Measurements from ENCODE around the gene CDK6. TPM values are rescaled to one million over a fixed set of nuclear protein-coding genes. Genes with fewer than 3 reads are reported as not detected.

CDK6 gene
- total and polyA plus RNA-seq, 2 of the 8 experiments (the other 6 are each of a cell fraction or from before 2014, with no cell fraction given), result 5.9 to 18.9 TPM

GRCh38 chr7:92843781-92844180, 7.4 kb upstream of the CDK6 start:
- Histone ChIP-seq H2BK15ac (ENCODE audit: low read length) (no peak overlapping the region), H3K4ac (replicated peaks; ENCODE audit: insufficient read length, low read depth, low read length) (no peak overlapping the region), H3K27me3 (replicated peaks in 1 of 4; ENCODE audit: control insufficient read depth in 3 of 4, extremely low read depth in 1 of 4, insufficient read depth in 3 of 4, low read length in 3 of 4) (peaks cover 0 to 3% (median 0%) of the 10 kb centered on the region in 4 experiments; a peak in 1 of 7 replicates), H3K18ac (ENCODE audit: extremely low read depth, low read length) (no peak overlapping the region), H2BK5ac (ENCODE audit: low read depth, low read length) (no peak overlapping the region), H3K4me2 (ENCODE audit: insufficient read depth in 1 of 2, low read depth in 2 of 2, low read length in 2 of 2) (no peak overlapping the region), H3K79me2 (ENCODE audit: control insufficient read depth in 1 of 2, insufficient read depth in 2 of 2, low read length in 2 of 2) (no peaks in the 10 kb centered on the region), H4K8ac (ENCODE audit: extremely low read depth, insufficient read depth, low read length) (no peak overlapping the region), H3K4me3 (ENCODE audit: extremely low read depth in 1 of 4, insufficient read depth in 2 of 4, low read depth in 3 of 4, low read length in 4 of 4) (no peak overlapping the region), H2BK12ac (ENCODE audit: low read depth, low read length) (no peak overlapping the region), H2AFZ (ENCODE audit: low read length) (no peak overlapping the region), H3K36me3 (ENCODE audit: control insufficient read depth in 2 of 4, insufficient read depth in 4 of 4, low read length in 3 of 4) (no peaks in the 10 kb centered on the region), H3K56ac (replicated peaks; ENCODE audit: insufficient read length, low read depth, low read length) (no peak overlapping the region), H3K23me2 (ENCODE audit: low read depth, low read length) (no peaks in the 10 kb centered on the region), H4K91ac (replicated peaks; ENCODE audit: insufficient read length, low read length) (no peak overlapping the region), H3K9me3 (ENCODE audit: insufficient read depth in 2 of 2, low read depth in 1 of 2, low read length in 1 of 2) (no peaks in the 10 kb centered on the region), H2AK5ac (ENCODE audit: low read depth, low read length) (no peak overlapping the region), H3K27ac (ENCODE audit: low read depth, low read length) (no peak overlapping the region), H3K79me1 (ENCODE audit: low read depth, low read length) (no peaks in the 10 kb centered on the region), H4K5ac (ENCODE audit: insufficient read length, low read depth, low read length) (no peak overlapping the region), H3K4me1 (replicated peaks in 1 of 4; ENCODE audit: control insufficient read depth in 3 of 4, insufficient read depth in 4 of 4, low read length in 3 of 4) (peaks cover 0 to 3% (median 0%) of the 10 kb centered on the region in 4 experiments; a peak in 1 of 7 replicates), H4K20me1 (replicated peaks in 1 of 2; ENCODE audit: control insufficient read depth in 1 of 2, insufficient read depth in 2 of 2, low read length in 2 of 2) (no peaks in the 10 kb centered on the region), H3K23ac (ENCODE audit: insufficient read length) (no peak overlapping the region), H2BK20ac (ENCODE audit: low read length) (no peak overlapping the region), H3K9ac (replicated peaks in 1 of 4; ENCODE audit: extremely low read depth in 1 of 4, low read depth in 3 of 4, low read length in 3 of 4) (no peak overlapping the region), H3K14ac (ENCODE audit: insufficient read length) (no peak overlapping the region), H2BK120ac (replicated peaks; ENCODE audit: low read depth, low read length) (no peak overlapping the region)
- 93% methylated on average over 4 of the region's 4 CpGs; no CpG with 5 or more reads in 1 of the 2 experiments for WGBS, 2 experiments (ENCODE audit: extremely low coverage in 1 of 2, insufficient coverage in 1 of 2, insufficient read length in 1 of 2, insufficient replicate concordance in 2 of 2, low coverage in 1 of 2, low lambda C conversion rate in 2 of 2, missing lambda C conversion rate in 1 of 2)
- FAIRE-seq (no peak), DNase-seq (ENCODE audit: low read depth in 1 of 2, low spot score in 2 of 2) (no peak)
- ChIA-PET CTCF (ENCODE audit: partially characterized antibody) (interaction anchor here (1.3 kb wide), 1 partner anchor 33 kb away, joined by 3 read pairs; no protein-coding TSS in a partner anchor), POLR2A (ENCODE audit: partially characterized antibody) (no interaction called here)
- TF ChIP-seq KDM5A (IDR thresholded peaks at IDR 0.05; ENCODE audit: low read length) (no peak), NRF1 (IDR thresholded peaks at IDR 0.05; ENCODE audit: low read depth, low read length) (no peak), YY1 (IDR thresholded peaks at IDR 0.05; ENCODE audit: low read depth, low read length) (no peak), FOSL1 (IDR thresholded peaks at IDR 0.05; ENCODE audit: insufficient read depth, low read depth, low read length) (no peak), CBX5 (IDR thresholded peaks at IDR 0.05; ENCODE audit: low read depth, low read length) (no peak), BRCA1 (IDR thresholded peaks at IDR 0.05; ENCODE audit: low read depth, low read length) (no peak), ATF2 (IDR thresholded peaks at IDR 0.05; ENCODE audit: low read length) (no peak), PHF8 (conservative IDR thresholded peaks at IDR 0.05; ENCODE audit: low read depth, low read length) (no peak), HDAC2 (IDR thresholded peaks at IDR 0.05; ENCODE audit: borderline replicate concordance in 1 of 2, low read depth in 2 of 2, low read length in 2 of 2) (no peak), SRF (IDR thresholded peaks at IDR 0.05; ENCODE audit: low read depth, low read length) (no peak), SIX5 (IDR thresholded peaks at IDR 0.05; ENCODE audit: low read depth, low read length) (no peak), KDM1A (IDR thresholded peaks at IDR 0.05; ENCODE audit: borderline replicate concordance, low read length) (no peak)

Measured in H1 (cell line).